ENCODE results near the gene TRPV4. TPM values are rescaled to one million over a fixed set of nuclear protein-coding genes. Genes with fewer than 3 reads are reported as not detected.

TRPV4 gene
- total RNA-seq, 2 experiments from 2014 or later = not detected

DNA sequence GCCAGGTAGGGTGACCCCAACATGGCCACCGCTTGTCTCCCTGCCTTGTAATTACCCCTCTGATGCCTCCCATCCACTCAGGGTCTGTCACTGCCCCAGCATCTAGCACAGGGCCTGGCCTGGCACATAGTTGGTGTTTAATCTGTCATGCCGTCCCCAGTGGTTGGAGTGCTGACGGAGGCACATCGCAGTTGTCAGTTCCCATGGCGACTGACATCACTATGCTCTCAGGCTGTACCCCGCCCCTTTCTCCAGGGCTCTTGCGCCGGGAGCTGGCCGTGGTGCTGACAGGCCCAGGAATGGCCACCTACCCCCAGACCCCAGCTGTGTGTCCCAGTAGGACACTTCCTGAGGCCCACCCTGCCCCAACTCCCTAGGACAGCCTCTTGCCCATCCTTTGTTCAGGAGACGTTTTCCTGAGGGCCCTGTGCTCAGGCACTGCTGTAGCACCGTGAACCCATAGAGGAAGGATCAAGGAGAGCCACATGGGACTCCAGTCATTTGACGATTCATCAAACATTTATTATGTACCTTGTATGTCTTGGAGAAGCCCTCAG lies 96.6 kb downstream of the TRPV4 start:
- Mint-ChIP-seq H3K9me3 (no peaks in the 10 kb centered on the region), H3K36me3 (ENCODE audit: low read depth) (no peaks in the 10 kb centered on the region), H3K27ac (no peak overlapping the region), H3K4me3 (no peak overlapping the region), H3K4me1 (ENCODE audit: low read depth) (no peaks in the 10 kb centered on the region), H3K27me3 (peaks cover 35% of the 10 kb centered on the region)
- CTCF ChIA-PET = no interaction called here
- DNase-seq = peak in 6 of 14 experiments; percentile 0 to 56 (median 20)
- Histone ChIP-seq H3K4me1 (ENCODE audit: insufficient read depth, low read length) (no peaks in the 10 kb centered on the region), H3K27ac (ENCODE audit: low read depth in 1 of 2, low read length in 2 of 2) (no peak overlapping the region), H3K9me3 (ENCODE audit: control insufficient read depth in 1 of 2, insufficient read depth in 1 of 2, low read length in 2 of 2) (no peaks in the 10 kb centered on the region), H3K4me3 (ENCODE audit: low read length) (no peak overlapping the region), H3K27me3 (ENCODE audit: control insufficient read depth in 1 of 2, insufficient read depth in 2 of 2, low read length in 2 of 2) (peaks cover 8 to 22% of the 10 kb centered on the region in 2 experiments), H3K36me3 (ENCODE audit: insufficient read depth, low read length) (no peaks in the 10 kb centered on the region)
- TF ChIP-seq, protein P1, sequence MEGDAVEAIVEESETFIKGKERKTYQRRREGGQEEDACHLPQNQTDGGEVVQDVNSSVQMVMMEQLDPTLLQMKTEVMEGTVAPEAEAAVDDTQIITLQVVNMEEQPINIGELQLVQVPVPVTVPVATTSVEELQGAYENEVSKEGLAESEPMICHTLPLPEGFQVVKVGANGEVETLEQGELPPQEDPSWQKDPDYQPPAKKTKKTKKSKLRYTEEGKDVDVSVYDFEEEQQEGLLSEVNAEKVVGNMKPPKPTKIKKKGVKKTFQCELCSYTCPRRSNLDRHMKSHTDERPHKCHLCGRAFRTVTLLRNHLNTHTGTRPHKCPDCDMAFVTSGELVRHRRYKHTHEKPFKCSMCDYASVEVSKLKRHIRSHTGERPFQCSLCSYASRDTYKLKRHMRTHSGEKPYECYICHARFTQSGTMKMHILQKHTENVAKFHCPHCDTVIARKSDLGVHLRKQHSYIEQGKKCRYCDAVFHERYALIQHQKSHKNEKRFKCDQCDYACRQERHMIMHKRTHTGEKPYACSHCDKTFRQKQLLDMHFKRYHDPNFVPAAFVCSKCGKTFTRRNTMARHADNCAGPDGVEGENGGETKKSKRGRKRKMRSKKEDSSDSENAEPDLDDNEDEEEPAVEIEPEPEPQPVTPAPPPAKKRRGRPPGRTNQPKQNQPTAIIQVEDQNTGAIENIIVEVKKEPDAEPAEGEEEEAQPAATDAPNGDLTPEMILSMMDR (IDR thresholded peaks at IDR 0.05) = no peak
- peak; percentile 37 for ATAC-seq (ENCODE audit: poor library complexity)
- intact Hi-C loops (cut with DNase I, micrococcal nuclease) = no loop called here
- POLR2A ChIA-PET = no interaction called here

DNA sequence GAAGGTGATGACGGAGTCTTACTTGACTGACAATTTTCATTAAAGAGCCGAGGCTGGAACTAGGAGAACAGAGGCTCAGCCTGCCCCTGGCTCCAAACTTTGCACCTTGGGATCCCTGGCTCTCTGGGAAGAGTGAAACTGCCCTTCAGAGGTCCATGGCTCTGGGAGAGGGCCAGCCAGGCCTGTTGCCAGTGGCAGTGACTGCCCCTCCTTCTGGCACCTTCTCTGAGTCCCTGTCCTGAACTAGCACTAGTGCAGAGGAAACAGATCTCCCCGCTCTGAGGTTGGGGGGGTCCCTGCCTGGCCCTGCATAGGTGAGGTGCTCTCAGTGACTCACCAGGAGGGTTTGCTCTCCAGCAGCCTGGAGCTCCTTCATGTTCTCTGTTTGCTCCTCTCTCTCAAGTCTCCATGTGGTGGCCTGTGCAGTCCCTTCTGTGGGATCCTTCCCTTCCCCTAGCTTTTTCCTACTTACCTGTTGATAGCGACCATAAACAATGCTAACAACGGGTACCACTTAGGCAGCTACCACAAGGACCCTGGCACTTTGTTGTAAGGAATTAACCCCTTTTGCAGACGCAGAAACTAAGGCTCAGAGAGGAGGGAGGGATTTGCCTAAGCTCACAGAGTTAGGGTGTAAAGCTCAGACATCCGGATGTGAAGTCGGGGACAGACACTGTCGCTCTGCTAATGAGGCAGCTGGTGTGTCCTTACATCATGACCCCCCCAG lies 97.2 kb downstream of the TRPV4 start:
- Histone ChIP-seq H3K4me1 (ENCODE audit: insufficient read depth, low read length) (no peaks in the 10 kb centered on the region), H3K9me3 (ENCODE audit: control insufficient read depth in 1 of 2, insufficient read depth in 1 of 2, low read length in 2 of 2) (no peaks in the 10 kb centered on the region), H3K27me3 (ENCODE audit: control insufficient read depth in 1 of 2, insufficient read depth in 2 of 2, low read length in 2 of 2) (peaks cover 8 to 25% of the 10 kb centered on the region in 2 experiments), H3K27ac (ENCODE audit: low read depth in 1 of 2, low read length in 2 of 2) (no peak overlapping the region), H3K36me3 (ENCODE audit: insufficient read depth, low read length) (no peaks in the 10 kb centered on the region), H3K4me3 (ENCODE audit: low read length) (no peak overlapping the region)
- TF ChIP-seq, protein P1 (IDR thresholded peaks at IDR 0.05) = no peak
- Mint-ChIP-seq H3K4me1 (ENCODE audit: low read depth) (no peaks in the 10 kb centered on the region), H3K27ac (no peak overlapping the region), H3K9me3 (no peaks in the 10 kb centered on the region), H3K4me3 (no peak overlapping the region), H3K36me3 (ENCODE audit: low read depth) (no peaks in the 10 kb centered on the region), H3K27me3 (peaks cover 35% of the 10 kb centered on the region)
- CTCF ChIA-PET = no interaction called here
- ATAC-seq (ENCODE audit: poor library complexity) = no peak
- intact Hi-C loops (cut with DNase I, micrococcal nuclease) = no loop called here
- POLR2A ChIA-PET = no interaction called here
- peak in 1 of 14 experiments; percentile 12 for DNase-seq

DNA sequence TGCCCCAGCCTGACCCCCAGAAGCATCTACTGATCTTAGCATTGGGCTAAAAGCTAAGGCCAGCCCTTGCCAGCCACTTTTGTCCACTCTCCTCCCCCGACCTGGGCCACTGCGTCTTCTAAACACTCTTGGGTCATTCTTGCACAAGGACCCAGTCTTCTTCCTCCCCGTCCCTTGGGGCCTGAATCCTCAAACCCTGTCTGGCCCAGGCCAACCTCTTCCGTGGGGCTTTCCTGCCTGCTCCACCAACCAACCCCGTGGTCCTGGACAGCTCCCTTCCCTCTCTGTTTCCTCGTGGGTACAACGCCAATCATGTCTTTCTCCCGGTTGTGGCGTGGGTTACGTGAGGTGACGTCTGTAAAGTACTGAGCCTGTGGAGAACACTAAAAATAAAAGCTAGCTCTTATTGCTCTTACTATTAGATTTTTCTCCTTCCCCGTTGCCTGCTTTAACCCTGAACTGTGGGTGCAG lies 98.1 kb downstream of the TRPV4 start:
- ATAC-seq (ENCODE audit: poor library complexity) (no peak), DNase-seq (peak in 1 of 14 experiments; percentile 6)
- H3K4me1 Mint-ChIP-seq (ENCODE audit: low read depth) = no peaks in the 10 kb centered on the region
- H3K9me3 Mint-ChIP-seq = no peaks in the 10 kb centered on the region
- TF ChIP-seq, protein P1 (IDR thresholded peaks at IDR 0.05) = no peak
- no peak overlapping the region for H3K4me3 Mint-ChIP-seq
- Histone ChIP-seq H3K4me3 (ENCODE audit: low read length) (no peak overlapping the region), H3K27ac (ENCODE audit: low read depth in 1 of 2, low read length in 2 of 2) (no peak overlapping the region), H3K27me3 (ENCODE audit: control insufficient read depth in 1 of 2, insufficient read depth in 2 of 2, low read length in 2 of 2) (peaks cover 8 to 25% of the 10 kb centered on the region in 2 experiments), H3K4me1 (ENCODE audit: insufficient read depth, low read length) (no peaks in the 10 kb centered on the region), H3K9me3 (ENCODE audit: control insufficient read depth in 1 of 2, insufficient read depth in 1 of 2, low read length in 2 of 2) (no peaks in the 10 kb centered on the region), H3K36me3 (ENCODE audit: insufficient read depth, low read length) (no peaks in the 10 kb centered on the region)
- H3K27me3 Mint-ChIP-seq = peaks cover 30% of the 10 kb centered on the region
- no peak overlapping the region for H3K27ac Mint-ChIP-seq
- CTCF ChIA-PET = no interaction called here
- intact Hi-C loops (cut with DNase I, micrococcal nuclease) = no loop called here
- POLR2A ChIA-PET = no interaction called here
- H3K36me3 Mint-ChIP-seq (ENCODE audit: low read depth) = no peaks in the 10 kb centered on the region

Measured in CD4-positive, alpha-beta T cell (primary cell).